B cell (primary cell): ENCODE measurements around the gene LCP1. TPM values are rescaled to one million over a fixed set of nuclear protein-coding genes. Genes with fewer than 3 reads are reported as not detected.
"Not testable (repeated sequence)": the region's sequence is repeated elsewhere in the genome, so short reads cannot be mapped to it uniquely, and the experiment has no call there.

Source experiments
- ATAC-seq: fragments of 200-7000 bp; cut with Tn5 transposase; one replicate; pipeline ENCODE4 v1.10.0; 2021; ENCODE audit warnings: low read depth, mild to moderate bottlenecking, moderate number of reproducible peaks, moderate library complexity
- CTCF ChIA-PET: fragments of 350-600 bp; sonication (Branson Sonifier 250); formaldehyde crosslinking; loops from one replicate; lab custom pipeline; 2021; ENCODE audit warnings: antibody characterized with exemption, inconsistent platforms; lab: Charles Lee
- POLR2A ChIA-PET: fragments of 350-600 bp; sonication (Branson Sonifier 250); formaldehyde crosslinking; loops from one replicate; lab custom pipeline; 2021; ENCODE audit warnings: antibody characterized with exemption; lab: Charles Lee
- DNase-seq: peaks from one replicate; pipeline ENCODE4 v3.0.0; 2013
- H2AFZ ChIP-seq: 2 replicates; pipeline ENCODE4 v1.6.1; 2012; ENCODE audit warnings: mild to moderate bottlenecking, low read depth, low read length; ENCODE audit not compliant: insufficient read depth, poor library complexity, severe bottlenecking
- H3K27ac ChIP-seq, 2 donors: 1 replicate in 1 of 2; 2 replicates in 1 of 2; pipeline ENCODE4 v1.5.1; 2012 to 2013; ENCODE audit warnings: low read length in 2 of 2, mild to moderate bottlenecking in 2 of 2, moderate library complexity in 1 of 2
- H3K27me3 ChIP-seq, 4 experiments: fragments of 200-600 bp in 1 of 4; sonication (generic) in 1 of 4; replicated peaks in 1 of 4; 1 replicate in 2 of 4; 2 replicates in 2 of 4; pipeline versions ENCODE4 v1.6.1 to v1.7.0; 2013 to 2016; ENCODE audit warnings: low read length in 3 of 4, mild to moderate bottlenecking in 2 of 4, mixed read lengths in 1 of 4, moderate library complexity in 1 of 4; ENCODE audit not compliant: insufficient read depth in 4 of 4, control insufficient read depth in 3 of 4; ENCODE audit errors: control extremely low read depth in 1 of 4
- H3K36me3 ChIP-seq, 2 experiments: replicated peaks in 1 of 2; 1 replicate in 1 of 2; 2 replicates in 1 of 2; pipeline versions ENCODE4 v1.6.1 to v1.7.1; 2013; ENCODE audit warnings: low read length in 1 of 2; ENCODE audit not compliant: insufficient read depth in 2 of 2, control insufficient read depth in 1 of 2; ENCODE audit errors: control extremely low read depth in 1 of 2, extremely low read depth in 1 of 2
- H3K4me1 ChIP-seq, 2 donors: fragments of 200-600 bp in 1 of 2; sonication (generic) in 1 of 2; 1 replicate in 1 of 2; 2 replicates in 1 of 2; pipeline versions ENCODE4 v1.5.1 to v1.6.1; 2013 to 2017; ENCODE audit warnings: low read length in 2 of 2; ENCODE audit not compliant: control insufficient read depth in 2 of 2, insufficient read depth in 2 of 2
- H3K4me2 ChIP-seq: replicated peaks from 2 replicates; pipeline ENCODE3; 2012; ENCODE audit warnings: mild to moderate bottlenecking, low read depth, low read length; ENCODE audit not compliant: poor library complexity, severe bottlenecking
- H3K4me3 ChIP-seq, 5 experiments: fragments of 200-600 bp in 1 of 5; sonication (generic) in 1 of 5; 1 replicate in 3 of 5; 2 replicates in 2 of 5; pipeline versions ENCODE4 v1.5.1 to v1.7.0; 2011 to 2016; ENCODE audit warnings: low read length in 4 of 5, mild to moderate bottlenecking in 4 of 5, low read depth in 2 of 5, control low read depth in 1 of 5, moderate library complexity in 1 of 5; ENCODE audit not compliant: insufficient read depth in 1 of 5; ENCODE audit errors: control extremely low read depth in 1 of 5, extremely low read depth in 1 of 5
- H3K79me2 ChIP-seq: fragments of 200-600 bp; sonication (generic); one replicate; pipeline ENCODE4 v1.6.0; 2016; ENCODE audit warnings: low read length; ENCODE audit not compliant: control insufficient read depth, insufficient read depth
- H3K9ac ChIP-seq: fragments of 200-600 bp; sonication (generic); 2 replicates; pipeline ENCODE4 v1.6.1; 2017; ENCODE audit warnings: mild to moderate bottlenecking, low read length, moderate library complexity
- H3K9me3 ChIP-seq, 3 donors: one replicate each; pipeline versions ENCODE4 v1.6.1 to v1.7.1; 2013; ENCODE audit warnings: low read length in 2 of 3; ENCODE audit not compliant: control insufficient read depth in 2 of 3, insufficient read depth in 1 of 3; ENCODE audit errors: control extremely low read depth in 1 of 3
- H4K20me1 ChIP-seq: 2 replicates; pipeline ENCODE4 v1.6.0; 2012; ENCODE audit warnings: mild to moderate bottlenecking, low read length; ENCODE audit not compliant: insufficient read depth, control insufficient read depth, poor library complexity, severe bottlenecking
- H3K27ac Mint-ChIP-seq: one replicate; pipeline ENCODE4 v1.8.0; 2021; ENCODE audit warnings: mixed read lengths
- H3K27me3 Mint-ChIP-seq: one replicate; pipeline ENCODE4 v1.8.0; 2021; ENCODE audit warnings: mixed read lengths
- H3K4me1 Mint-ChIP-seq: one replicate; pipeline ENCODE4 v1.8.0; 2021; ENCODE audit warnings: mixed read lengths
- H3K4me3 Mint-ChIP-seq: one replicate; pipeline ENCODE4 v1.8.0; 2021; ENCODE audit warnings: mixed read lengths
- H3K9me3 Mint-ChIP-seq: one replicate; pipeline ENCODE4 v1.8.0; 2022; ENCODE audit warnings: mixed read lengths; ENCODE audit not compliant: insufficient read depth
- CTCF ChIP-seq: fragments of 200-600 bp; IDR thresholded peaks from one replicate; pipeline ENCODE4 v1.8.0; 2022; ENCODE audit warnings: antibody characterized with exemption, mild to moderate bottlenecking
- EZH2 ChIP-seq: IDR thresholded peaks from 2 replicates; pipeline ENCODE4 v1.6.1; 2012; ENCODE audit warnings: borderline replicate concordance, low read depth, mild to moderate bottlenecking, moderate library complexity, low read length; ENCODE audit not compliant: insufficient read depth, poor library complexity, severe bottlenecking
- WGBS: methylation state at CpG from one replicate; pipeline ENCODE4 v1.1.5; 2013; ENCODE audit warnings: missing lambda C conversion rate; ENCODE audit not compliant: insufficient coverage; 5-methylcytosine and 5-hydroxymethylcytosine counted together
- intact Hi-C: fragments of 100-400 bp; cut with micrococcal nuclease; formaldehyde crosslinking; loops from one replicate; pipeline ENCODE4 v1.10.0; 2022
- polyA plus RNA-seq: library from polyadenylated mRNA; depleted of rRNA; stranded (reverse); fragments of >200 nt; gene quantifications from 2 replicates; pipeline ENCODE4 v1.2.3, GENCODE V29; 2012
- total RNA-seq, 2 donors: library from RNA; stranded (reverse); fragments of 120-200 nt in 1 of 2; gene quantifications; 1 replicate in 1 of 2; 2 replicates in 1 of 2; pipeline versions ENCODE4 v1.2.3 to v1.2.4, GENCODE V29; 2013 to 2022

LCP1 gene
- total and polyA plus RNA-seq, 2 donors (not counting 1 experiment from before 2014, with no cell fraction given): 151 to 243 TPM

DNA sequence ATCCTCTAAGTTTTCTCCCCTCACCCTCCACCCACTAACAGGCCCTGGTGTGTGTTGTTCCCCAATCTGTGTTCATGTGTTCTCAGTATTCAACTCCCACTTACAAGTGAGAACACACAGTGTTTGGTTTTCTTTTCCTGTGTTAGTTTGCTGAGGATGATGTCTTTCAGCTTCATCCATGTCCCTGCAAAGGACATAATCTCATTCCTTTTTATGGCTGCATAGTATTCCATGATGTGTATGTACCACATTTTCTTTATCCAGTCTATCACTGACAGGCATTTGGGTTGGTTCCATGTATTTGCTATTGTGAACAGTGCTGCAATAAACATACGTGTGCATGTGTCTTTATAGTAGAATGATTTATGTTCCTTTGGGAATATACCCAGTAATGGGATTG is 32.8 kb upstream of the LCP1 start:
- H3K36me3 ChIP-seq, H3K9me3 Mint-ChIP-seq, H3K27ac Mint-ChIP-seq, H2AFZ ChIP-seq, H3K79me2 ChIP-seq, H3K9ac ChIP-seq, H3K4me2 ChIP-seq, H3K9me3 ChIP-seq, H3K4me3 ChIP-seq, H3K4me3 Mint-ChIP-seq, POLR2A ChIA-PET, H4K20me1 ChIP-seq, DNase-seq, intact Hi-C loops, ATAC-seq, CTCF ChIA-PET, H3K27me3 ChIP-seq, H3K27ac ChIP-seq: not testable (repeated sequence)
- peaks cover 12% of the 10 kb centered on the region for H3K27me3 Mint-ChIP-seq
- H3K4me1 Mint-ChIP-seq: peaks cover 16% of the 10 kb centered on the region
- no CpG with 5 or more reads among the region's 1 CpG for WGBS
- H3K4me1 ChIP-seq: peaks cover 10 to 11% of the 10 kb centered on the region in 2 donors

- H3K9me3 ChIP-seq: no peaks in the 10 kb centered on the region
- no peak overlapping the region for H2AFZ ChIP-seq
- no peaks in the 10 kb centered on the region for H3K36me3 ChIP-seq
- POLR2A ChIA-PET: no interaction called here
- no peak overlapping the region for H3K4me3 ChIP-seq
- TF ChIP-seq EZH2: no peak
- TF ChIP-seq CTCF: no peak
- CTCF ChIA-PET: no interaction called here
- no peaks in the 10 kb centered on the region for H3K79me2 ChIP-seq
- H3K9ac ChIP-seq: no peak overlapping the region
- H3K27ac ChIP-seq: no peak overlapping the region
- no peaks in the 10 kb centered on the region for H3K9me3 Mint-ChIP-seq
- H3K4me3 Mint-ChIP-seq: no peak overlapping the region
- intact Hi-C loops: no loop called here
- H4K20me1 ChIP-seq: no peaks in the 10 kb centered on the region
- no peak for ATAC-seq
- H3K27me3 ChIP-seq: no peaks in the 10 kb centered on the region
- no peak overlapping the region for H3K4me2 ChIP-seq
- WGBS: 80% methylated on average over 2 of the region's 3 CpGs
- no peak for DNase-seq
- H3K27ac Mint-ChIP-seq: no peak overlapping the region
- peaks cover 4% of the 10 kb centered on the region for H3K27me3 Mint-ChIP-seq
- peaks cover 16% of the 10 kb centered on the region for H3K4me1 Mint-ChIP-seq
- H3K4me1 ChIP-seq: peaks cover 10 to 11% of the 10 kb centered on the region in 2 donors
Measured at GRCh38 chr13:46213242-46213641, 31.3 kb upstream of the LCP1 start.
